DND-41 (cell line): Measurements from ENCODE around the gene GPR34.

Source experiments
- CTCF ChIP-seq: IDR thresholded peaks from 2 replicates; pipeline ENCODE4 v1.5.1; 2012; ENCODE audit warnings: borderline replicate concordance, low read length, moderate library complexity, mild to moderate bottlenecking; ENCODE audit not compliant: poor library complexity, severe bottlenecking; ENCODE audit errors: extremely low read depth
- EZH2 ChIP-seq: IDR thresholded peaks from 3 replicates; pipeline ENCODE4 v1.6.1; 2012; ENCODE audit warnings: borderline replicate concordance, low read depth, mild to moderate bottlenecking, moderate library complexity, low read length, inconsistent platforms; ENCODE audit not compliant: severe bottlenecking

- no peak for TF ChIP-seq CTCF
- no peak for TF ChIP-seq EZH2
Measured at GRCh38 chrX:41677183-41678060, 11.4 kb upstream of the GPR34 start.
